SIG-M5 (cell line): ENCODE data around the gene ABCB9.
"Not testable (repeated sequence)": the region's sequence is repeated elsewhere in the genome, so short reads cannot be mapped to it uniquely, and the experiment has no call there.

Experiments
- DNase-seq: peaks from one replicate; lab custom pipeline; 2025; lab: John Stamatoyannopoulos, UW

Gene ABCB9

GRCh38 chr12:122894193-122895121 is 71.8 kb downstream of the ABCB9 start:
- DNase-seq = no peak

- DNase-seq = no peak
Observed at GRCh38 chr12:122893208-122894153, 72.8 kb downstream of the ABCB9 start.

GRCh38 chr12:122892724-122893123 is 73.5 kb downstream of the ABCB9 start:
- DNase-seq = not testable (repeated sequence)

- no peak for DNase-seq
Observed at GRCh38 chr12:122891661-122892525, 74.4 kb downstream of the ABCB9 start.

DNA sequence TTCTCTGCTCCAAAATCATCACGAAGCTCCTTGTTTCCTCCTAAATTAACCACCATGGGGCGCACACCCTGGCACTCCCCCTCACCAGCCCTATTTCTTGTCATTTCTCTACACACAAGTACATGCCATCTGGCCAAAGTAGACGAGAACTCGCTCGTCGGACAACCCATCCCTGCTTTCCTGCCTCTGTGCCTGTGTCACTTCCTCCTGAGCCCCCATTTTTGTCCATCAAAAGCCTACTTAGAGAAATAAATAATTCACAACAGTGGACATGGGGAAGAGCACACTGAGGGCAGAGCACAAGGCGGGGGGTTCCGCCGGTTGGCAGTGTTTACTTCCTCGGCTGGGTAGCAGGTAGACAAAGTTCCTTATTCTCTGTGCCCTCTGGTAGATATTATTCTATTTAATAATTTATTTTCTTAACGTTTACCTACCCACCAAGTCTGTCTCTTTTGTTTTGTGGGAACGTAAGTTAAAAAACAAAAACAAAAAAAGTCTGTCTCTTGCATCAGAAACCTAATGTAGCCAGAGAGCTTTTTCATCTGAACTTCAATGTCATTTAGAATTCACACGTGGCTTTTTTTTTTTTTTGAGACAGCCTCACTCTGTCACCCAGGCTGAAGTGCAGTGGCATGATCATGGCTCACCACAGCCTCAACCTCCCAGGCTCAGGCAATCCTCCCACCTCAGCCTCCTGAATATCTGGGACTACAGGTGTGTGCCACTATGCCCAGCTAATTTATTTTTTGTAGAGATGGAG is 76.3 kb downstream of the ABCB9 start:
- DNase-seq = no peak

GRCh38 chr12:122888232-122888752 is 78.0 kb downstream of the ABCB9 start:
- DNase-seq = peak; percentile 52

- DNase-seq = no peak
Observed at GRCh38 chr12:122887819-122888212, 78.4 kb downstream of the ABCB9 start.

DNA sequence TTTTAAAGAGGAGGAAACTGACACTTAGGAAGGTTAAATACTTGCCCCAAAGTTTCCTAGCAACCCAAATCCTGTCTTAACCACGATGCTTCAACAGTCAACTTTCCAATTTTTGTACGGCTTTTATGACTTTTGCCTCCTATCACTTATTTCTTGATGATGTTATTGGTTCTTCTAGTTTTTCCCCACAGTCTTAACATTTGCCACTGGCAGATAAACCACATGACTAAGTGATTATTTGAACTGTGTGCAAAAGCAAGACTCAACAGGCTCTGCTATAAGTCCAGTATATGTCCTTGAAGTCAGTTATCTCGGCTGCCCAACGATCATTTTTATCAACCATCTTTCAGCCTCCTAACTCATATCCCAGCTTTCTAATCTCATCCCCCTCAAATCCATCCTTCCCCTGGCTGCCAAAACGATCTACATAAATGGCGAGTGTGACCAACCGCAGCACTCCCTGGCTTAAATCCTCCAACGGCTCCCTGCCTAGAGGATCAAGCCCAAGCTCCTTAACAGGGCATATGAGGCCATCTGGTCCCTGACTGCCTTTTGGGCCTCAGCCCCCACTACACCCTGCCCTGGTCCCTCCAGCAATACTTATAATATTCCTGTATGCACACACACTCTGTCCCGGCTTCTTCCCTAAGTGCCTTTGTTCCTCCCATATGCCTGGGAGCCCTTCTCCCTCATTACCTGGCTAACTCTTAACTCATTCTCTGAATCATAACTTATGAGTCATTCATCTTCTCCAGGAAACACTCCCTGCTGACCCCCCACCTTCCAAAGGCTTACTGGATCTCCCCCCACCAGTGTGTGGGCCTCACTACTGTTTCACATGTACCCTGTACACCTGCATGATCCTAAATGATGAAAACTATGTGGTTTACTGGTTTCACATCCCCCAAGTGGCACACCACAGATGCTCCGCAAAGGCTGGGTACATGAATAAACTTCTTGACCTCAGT is 79.1 kb downstream of the ABCB9 start:
- DNase-seq = no peak

DNA sequence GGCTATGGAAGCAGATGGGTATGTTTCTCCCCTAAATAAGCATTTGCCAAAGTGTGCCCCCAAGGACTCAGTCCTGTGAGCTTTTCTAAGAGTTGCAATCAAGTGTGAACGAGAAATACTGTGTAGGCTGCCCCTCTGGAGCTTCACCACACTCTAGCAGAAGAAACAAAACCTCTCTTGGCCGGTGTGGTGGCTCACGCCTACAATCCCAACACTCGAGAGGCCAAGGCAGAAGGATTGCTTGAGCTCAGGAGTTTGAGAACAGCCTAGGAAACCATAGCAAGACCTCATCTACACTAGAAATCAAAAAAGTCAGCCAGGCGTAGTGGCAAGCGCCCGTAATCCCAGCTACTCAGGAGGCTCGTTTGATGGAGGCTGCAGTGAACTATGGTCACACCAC is 80.1 kb downstream of the ABCB9 start:
- DNase-seq = no peak

GRCh38 chr12:122884860-122885259 is 81.4 kb downstream of the ABCB9 start:
- no peak for DNase-seq

DNA sequence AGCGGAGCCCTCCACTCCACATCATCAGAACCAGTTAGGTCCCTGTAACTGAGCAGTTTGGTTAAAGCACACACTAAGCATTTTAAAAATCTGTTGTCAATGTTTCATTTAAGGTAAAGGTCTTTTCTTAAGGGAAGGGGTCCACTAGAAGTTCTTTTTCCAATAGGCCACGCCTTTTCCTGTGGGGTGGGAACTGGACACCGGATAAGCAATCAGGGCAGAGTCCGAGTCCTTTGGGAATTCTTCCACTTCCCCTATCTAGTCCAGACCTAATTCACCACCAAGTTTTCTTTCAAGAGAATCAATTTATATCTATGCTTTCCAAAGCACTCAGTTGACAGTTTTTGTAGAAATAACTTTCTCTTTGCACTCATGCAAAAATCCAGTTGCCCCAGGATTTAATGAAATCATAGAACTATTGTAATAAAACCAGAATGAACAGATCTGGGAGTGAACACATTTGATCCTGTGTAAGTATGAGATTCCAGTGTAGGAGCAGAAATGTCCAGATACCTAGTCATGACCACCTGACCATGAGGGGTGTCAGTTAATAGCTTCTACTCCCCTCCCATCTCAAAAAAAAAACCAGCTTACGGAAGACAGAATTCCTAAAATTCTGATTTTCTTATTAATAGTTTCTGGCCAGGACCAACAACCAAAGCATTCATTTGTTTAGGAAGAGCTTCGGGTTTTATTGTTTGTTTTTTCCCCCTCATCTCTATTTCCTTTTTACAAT is 82.0 kb downstream of the ABCB9 start:
- DNase-seq = no peak

GRCh38 chr12:122882908-122883558 is 83.2 kb downstream of the ABCB9 start:
- DNase-seq = no peak

DNA sequence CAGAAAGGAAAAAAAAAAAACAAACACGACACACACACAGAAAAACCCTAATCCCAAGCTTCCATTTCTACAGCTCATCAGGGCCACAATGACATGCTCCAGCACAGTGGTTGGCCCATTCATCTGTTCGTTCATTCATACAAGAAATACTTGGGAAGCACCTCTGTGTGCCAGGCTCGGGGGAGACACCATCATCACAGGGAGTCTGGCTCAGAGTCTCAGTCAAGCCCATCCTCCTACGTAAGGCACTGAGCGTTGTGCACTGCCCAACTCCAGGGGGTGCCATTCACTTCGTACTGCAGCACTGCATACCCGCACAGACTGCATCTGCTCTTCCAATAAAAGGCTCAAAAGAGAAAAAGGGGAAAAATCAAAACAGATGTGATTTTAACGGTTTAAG is 85.6 kb downstream of the ABCB9 start:
- no peak for DNase-seq

DNA sequence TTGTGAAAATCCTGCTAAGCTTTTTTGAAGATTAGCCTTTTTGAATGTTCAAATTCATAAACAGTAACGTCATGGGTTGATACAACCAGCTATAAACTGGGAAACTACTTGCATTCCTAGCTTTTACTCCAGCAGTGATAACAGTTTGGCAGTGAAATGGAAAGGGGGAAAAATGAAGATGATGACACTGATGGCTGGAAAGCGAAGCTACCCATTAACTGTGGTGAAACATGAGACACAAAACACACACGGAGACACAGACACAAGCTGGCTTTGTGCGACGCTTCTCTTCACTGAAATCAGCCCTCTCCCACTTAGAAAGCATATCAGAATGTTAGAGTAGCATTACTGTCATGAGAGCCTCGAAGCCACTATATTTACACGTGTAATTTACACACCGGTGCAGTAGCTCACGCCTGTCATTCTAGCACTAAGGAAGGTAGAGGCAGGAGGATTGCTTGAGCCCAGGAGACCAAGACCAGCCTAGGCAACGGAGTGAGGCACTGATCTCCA is 86.1 kb downstream of the ABCB9 start:
- no peak for DNase-seq
